ENCODE data around the gene DUSP1.

- TF ChIP-seq POLR2AphosphoS5 (IDR thresholded peaks at IDR 0.05) = peak; percentile 11 to 77 (median 58)
- no peak for TF ChIP-seq CTCF (IDR thresholded peaks at IDR 0.05)
- TF ChIP-seq POLR2A (IDR thresholded peaks at IDR 0.05) = peak; percentile 41 to 64
- peak in 1 of 4 donors; percentile 46 for TF ChIP-seq EP300 (IDR thresholded peaks at IDR 0.05)
These were observed 36.1 kb upstream of the DUSP1 start for GRCh38 chr5:172806897-172807672.
